ENCODE measurements around the gene CRIP2. TPM values are rescaled to one million over a fixed set of nuclear protein-coding genes. Genes with fewer than 3 reads are reported as not detected.

CRIP2 gene
- total and polyA plus RNA-seq, 2 of the 13 experiments (the other 11 are each of a cell fraction or from before 2014, with no cell fraction given), result 31.6 to 37.9 TPM

- TF ChIP-seq ZNF276 (CRISPR knock-in tag; IDR thresholded peaks at IDR 0.05; ENCODE audit: low read depth), result peak; percentile 53; the same call in 1 of the 2 replicates
- peak; percentile 100 for TF ChIP-seq AGO1 (IDR thresholded peaks at IDR 0.05; ENCODE audit: low read depth, low read length, poor library complexity, severe bottlenecking)
- no peak for TF ChIP-seq ZNF530 (CRISPR knock-in tag; IDR thresholded peaks at IDR 0.05; ENCODE audit: low read depth)
- peak; percentile 97 for TF ChIP-seq TFDP2 (CRISPR knock-in tag; IDR thresholded peaks at IDR 0.05)
- peak; percentile 36; the same call in 1 of the 2 replicates for TF ChIP-seq ARHGAP35 (CRISPR knock-in tag; IDR thresholded peaks at IDR 0.05; ENCODE audit: borderline replicate concordance)
- TF ChIP-seq NR2F2 (IDR thresholded peaks at IDR 0.05; ENCODE audit: borderline replicate concordance, low read depth), result peak; percentile 55; the same call in 1 of the 2 replicates
- TF ChIP-seq KDM3A (CRISPR knock-in tag; IDR thresholded peaks at IDR 0.05; ENCODE audit: low read depth), result peak; percentile 72; the same call in 1 of the 2 replicates
- peak; percentile 76; the same call in 1 of the 2 replicates for TF ChIP-seq KLF12 (CRISPR knock-in tag; IDR thresholded peaks at IDR 0.05; ENCODE audit: borderline replicate concordance)
- TF ChIP-seq HOXA3 (CRISPR knock-in tag; IDR thresholded peaks at IDR 0.05), result peak; percentile 73
- TF ChIP-seq MBD4 (IDR thresholded peaks at IDR 0.05; ENCODE audit: borderline replicate concordance, low read length), result no peak
- TF ChIP-seq MZF1 (CRISPR knock-in tag; IDR thresholded peaks at IDR 0.05; ENCODE audit: borderline replicate concordance), result no peak
- peak; percentile 65; the same call in 1 of the 2 replicates for TF ChIP-seq KDM5B (CRISPR knock-in tag; IDR thresholded peaks at IDR 0.05; ENCODE audit: borderline replicate concordance)
- peak; percentile 16 for TF ChIP-seq ZNF883 (CRISPR knock-in tag; IDR thresholded peaks at IDR 0.05; ENCODE audit: not compliant biosample characterization)
- peak; percentile 96 for TF ChIP-seq MXI1 (IDR thresholded peaks at IDR 0.05; ENCODE audit: borderline replicate concordance, low read depth, low read length)
- TF ChIP-seq, protein P1, sequence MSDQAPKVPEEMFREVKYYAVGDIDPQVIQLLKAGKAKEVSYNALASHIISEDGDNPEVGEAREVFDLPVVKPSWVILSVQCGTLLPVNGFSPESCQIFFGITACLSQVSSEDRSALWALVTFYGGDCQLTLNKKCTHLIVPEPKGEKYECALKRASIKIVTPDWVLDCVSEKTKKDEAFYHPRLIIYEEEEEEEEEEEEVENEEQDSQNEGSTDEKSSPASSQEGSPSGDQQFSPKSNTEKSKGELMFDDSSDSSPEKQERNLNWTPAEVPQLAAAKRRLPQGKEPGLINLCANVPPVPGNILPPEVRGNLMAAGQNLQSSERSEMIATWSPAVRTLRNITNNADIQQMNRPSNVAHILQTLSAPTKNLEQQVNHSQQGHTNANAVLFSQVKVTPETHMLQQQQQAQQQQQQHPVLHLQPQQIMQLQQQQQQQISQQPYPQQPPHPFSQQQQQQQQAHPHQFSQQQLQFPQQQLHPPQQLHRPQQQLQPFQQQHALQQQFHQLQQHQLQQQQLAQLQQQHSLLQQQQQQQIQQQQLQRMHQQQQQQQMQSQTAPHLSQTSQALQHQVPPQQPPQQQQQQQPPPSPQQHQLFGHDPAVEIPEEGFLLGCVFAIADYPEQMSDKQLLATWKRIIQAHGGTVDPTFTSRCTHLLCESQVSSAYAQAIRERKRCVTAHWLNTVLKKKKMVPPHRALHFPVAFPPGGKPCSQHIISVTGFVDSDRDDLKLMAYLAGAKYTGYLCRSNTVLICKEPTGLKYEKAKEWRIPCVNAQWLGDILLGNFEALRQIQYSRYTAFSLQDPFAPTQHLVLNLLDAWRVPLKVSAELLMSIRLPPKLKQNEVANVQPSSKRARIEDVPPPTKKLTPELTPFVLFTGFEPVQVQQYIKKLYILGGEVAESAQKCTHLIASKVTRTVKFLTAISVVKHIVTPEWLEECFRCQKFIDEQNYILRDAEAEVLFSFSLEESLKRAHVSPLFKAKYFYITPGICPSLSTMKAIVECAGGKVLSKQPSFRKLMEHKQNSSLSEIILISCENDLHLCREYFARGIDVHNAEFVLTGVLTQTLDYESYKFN (CRISPR knock-in tag; conservative IDR thresholded peaks at IDR 0.05), result peak; percentile 54
- TF ChIP-seq GTF3A (CRISPR knock-in tag; conservative IDR thresholded peaks at IDR 0.05), result peak; percentile 56; the same call in 1 of the 2 replicates
- peak; percentile 83 for TF ChIP-seq RNF2 (conservative IDR thresholded peaks at IDR 0.05; ENCODE audit: low read depth)
- peak; percentile 13 for TF ChIP-seq RXRA (CRISPR knock-in tag; IDR thresholded peaks at IDR 0.05)
- TF ChIP-seq ZNF224 (CRISPR knock-in tag; IDR thresholded peaks at IDR 0.05), result peak; percentile 82; the same call in 1 of the 2 replicates
- TF ChIP-seq EED (CRISPR knock-in tag; IDR thresholded peaks at IDR 0.05), result peak; percentile 18; the same call in 1 of the 2 replicates
- TF ChIP-seq ZNF33B (CRISPR knock-in tag; IDR thresholded peaks at IDR 0.05), result peak; percentile 19; the same call in 1 of the 2 replicates
- TF ChIP-seq ZSCAN25 (CRISPR knock-in tag; IDR thresholded peaks at IDR 0.05), result peak; percentile 64; the same call in 1 of the 2 replicates
Observed at GRCh38 chr14:105490572-105491365, 16.1 kb downstream of the CRIP2 start, which contains the start of gene TEDC1 (continued).

Data from HepG2 (cell line).